ENCODE measurements around the gene N4BP2L2.
"Not testable (repeated sequence)": the region's sequence is repeated elsewhere in the genome, so short reads cannot be mapped to it uniquely, and the experiment has no call there.

Gene N4BP2L2

DNA sequence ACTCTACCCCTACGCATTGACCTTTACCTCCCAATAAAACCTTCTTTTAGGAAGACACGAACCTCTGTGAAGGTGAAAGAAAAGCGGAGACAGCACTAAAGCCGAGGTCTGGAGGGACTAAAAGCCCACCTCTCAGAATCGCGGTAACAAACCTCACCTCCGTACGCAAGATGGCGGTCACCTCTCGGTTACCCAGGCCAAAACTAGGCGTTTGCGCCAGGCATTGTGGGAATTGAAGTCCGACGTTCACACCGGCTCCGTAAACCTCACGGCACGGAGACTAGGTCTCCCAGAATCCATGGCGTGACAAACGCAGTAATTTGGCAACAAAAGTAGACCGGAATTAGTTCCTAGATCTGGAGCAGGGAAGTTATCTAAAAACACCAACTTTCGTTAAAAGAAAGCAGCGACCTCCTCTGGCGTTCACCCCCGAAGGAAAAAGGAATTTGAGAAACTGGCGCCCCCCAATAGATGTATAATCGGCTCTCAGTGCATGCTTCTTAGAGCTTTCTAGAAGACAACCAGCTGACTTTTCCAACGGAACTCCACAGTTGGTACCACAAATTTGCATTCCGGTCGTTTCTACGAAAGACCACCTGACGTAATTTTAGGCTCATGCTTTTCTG lies at the start of gene N4BP2L2:
TSS of gene N4BP2L2 (minus strand) at position 175 of the 626 bp plus-strand sequence. CDS start 1,768 bp downstream, outside the sequence.
- Histone ChIP-seq H3K36me3 (ENCODE audit: control insufficient read depth in 2 of 2, insufficient read depth in 2 of 2, low read length in 2 of 2) (peaks cover 0 to 11% of the 10 kb centered on the region in 2 donors), H3K27ac (ENCODE audit: low read length) (peak within 1 kb of the TSS; percentile 93), H3K9ac (ENCODE audit: low read length in 2 of 2) (peak within 1 kb of the TSS; percentile 99), H3K4me1 (ENCODE audit: control insufficient read depth, insufficient read depth, low read length) (no peaks in the 10 kb centered on the region), H3K4me3 (ENCODE audit: low read length in 2 of 2) (peak within 1 kb of the TSS; percentile 97 to 100), H3K9me3 (ENCODE audit: control insufficient read depth in 2 of 2, low read length in 2 of 2) (no peaks in the 10 kb centered on the region), H3K27me3 (ENCODE audit: control insufficient read depth in 1 of 2, insufficient read depth in 2 of 2, low read length in 2 of 2) (no peaks in the 10 kb centered on the region)

DNA sequence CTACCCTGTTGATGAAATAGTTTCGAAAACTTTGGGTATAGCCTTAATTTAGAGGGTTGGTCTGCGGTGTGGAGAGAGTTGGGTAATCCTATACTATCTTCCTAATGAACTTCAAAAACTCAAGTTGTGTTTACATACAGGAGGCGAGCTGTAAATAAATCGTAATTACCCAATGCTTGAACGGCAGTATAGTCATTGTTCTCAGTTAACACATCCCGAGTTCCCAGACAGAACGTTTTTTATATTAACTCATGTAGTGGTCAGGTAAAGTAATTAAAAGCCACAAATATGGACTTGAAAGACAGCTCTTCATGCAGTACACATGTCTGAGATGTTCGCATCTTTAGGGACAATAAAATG lies 49.2 kb upstream of the N4BP2L2 start:
- no peaks in the 10 kb centered on the region for H3K27me3 ChIP-seq (ENCODE audit: control insufficient read depth in 1 of 2, insufficient read depth in 2 of 2, low read length in 2 of 2)
- no peaks in the 10 kb centered on the region for H3K9me3 ChIP-seq (ENCODE audit: control insufficient read depth in 2 of 2, low read length in 2 of 2)
- peaks cover 10% of the 10 kb centered on the region for H3K4me1 ChIP-seq (ENCODE audit: control insufficient read depth, insufficient read depth, low read length)
- H3K9ac ChIP-seq (ENCODE audit: low read length in 2 of 2) = peak overlapping the region; percentile 76 to 80
- H3K27ac ChIP-seq (ENCODE audit: low read length) = peak overlapping the region; percentile 82
- peak overlapping the region; percentile 91 to 93 for H3K4me3 ChIP-seq (ENCODE audit: low read length in 2 of 2)
- no peaks in the 10 kb centered on the region for H3K36me3 ChIP-seq (ENCODE audit: control insufficient read depth in 2 of 2, insufficient read depth in 2 of 2, low read length in 2 of 2)

DNA sequence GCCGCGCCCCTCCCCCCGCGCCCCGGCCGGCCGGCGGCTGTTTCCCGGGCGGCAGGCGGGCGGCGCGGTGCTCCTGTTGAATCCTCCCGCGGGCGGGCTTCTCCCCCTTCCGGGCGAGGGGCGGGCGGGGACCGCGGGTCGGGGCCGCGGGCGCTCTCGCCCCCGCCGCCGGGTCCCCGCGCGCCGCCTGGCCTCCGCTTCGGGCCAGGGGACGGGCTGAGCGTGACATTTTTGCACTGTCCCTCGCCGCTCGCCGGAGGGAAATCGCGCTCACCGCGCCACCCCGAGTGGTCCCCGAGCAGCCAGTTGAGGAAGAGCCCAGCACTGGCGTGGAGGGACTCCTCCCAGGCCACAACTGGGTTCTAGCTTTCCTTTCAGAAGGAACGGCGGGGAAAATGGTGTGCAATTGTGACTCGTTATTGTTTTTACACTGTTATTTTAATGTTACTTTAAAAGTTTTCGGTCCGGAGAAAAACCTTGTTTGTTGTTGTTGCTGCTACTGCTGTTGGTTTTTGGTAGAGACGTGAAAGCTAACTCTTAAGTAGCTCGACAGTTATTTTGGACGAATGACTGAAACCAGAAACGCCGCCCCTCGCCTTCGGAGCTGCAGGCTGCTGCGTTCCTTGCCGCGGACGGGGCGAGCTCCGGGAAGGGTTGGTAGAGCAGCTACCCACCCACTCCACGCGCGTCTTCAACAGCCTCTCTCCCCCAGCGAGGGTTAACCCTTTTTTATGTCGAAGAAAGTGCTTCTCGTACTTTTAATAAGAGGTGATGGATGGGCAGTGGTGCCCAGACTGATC lies 48.6 kb upstream of the N4BP2L2 start:
- H3K4me3 ChIP-seq (ENCODE audit: low read length in 2 of 2) = peak overlapping the region; percentile 91 to 93
- H3K9me3 ChIP-seq (ENCODE audit: control insufficient read depth in 2 of 2, low read length in 2 of 2) = no peaks in the 10 kb centered on the region
- H3K4me1 ChIP-seq (ENCODE audit: control insufficient read depth, insufficient read depth, low read length) = peaks cover 10% of the 10 kb centered on the region
- peak overlapping the region; percentile 82 for H3K27ac ChIP-seq (ENCODE audit: low read length)
- H3K27me3 ChIP-seq (ENCODE audit: control insufficient read depth in 1 of 2, insufficient read depth in 2 of 2, low read length in 2 of 2) = no peaks in the 10 kb centered on the region
- no peaks in the 10 kb centered on the region for H3K36me3 ChIP-seq (ENCODE audit: control insufficient read depth in 2 of 2, insufficient read depth in 2 of 2, low read length in 2 of 2)
- H3K9ac ChIP-seq (ENCODE audit: low read length in 2 of 2) = peak overlapping the region; percentile 76 to 80

DNA sequence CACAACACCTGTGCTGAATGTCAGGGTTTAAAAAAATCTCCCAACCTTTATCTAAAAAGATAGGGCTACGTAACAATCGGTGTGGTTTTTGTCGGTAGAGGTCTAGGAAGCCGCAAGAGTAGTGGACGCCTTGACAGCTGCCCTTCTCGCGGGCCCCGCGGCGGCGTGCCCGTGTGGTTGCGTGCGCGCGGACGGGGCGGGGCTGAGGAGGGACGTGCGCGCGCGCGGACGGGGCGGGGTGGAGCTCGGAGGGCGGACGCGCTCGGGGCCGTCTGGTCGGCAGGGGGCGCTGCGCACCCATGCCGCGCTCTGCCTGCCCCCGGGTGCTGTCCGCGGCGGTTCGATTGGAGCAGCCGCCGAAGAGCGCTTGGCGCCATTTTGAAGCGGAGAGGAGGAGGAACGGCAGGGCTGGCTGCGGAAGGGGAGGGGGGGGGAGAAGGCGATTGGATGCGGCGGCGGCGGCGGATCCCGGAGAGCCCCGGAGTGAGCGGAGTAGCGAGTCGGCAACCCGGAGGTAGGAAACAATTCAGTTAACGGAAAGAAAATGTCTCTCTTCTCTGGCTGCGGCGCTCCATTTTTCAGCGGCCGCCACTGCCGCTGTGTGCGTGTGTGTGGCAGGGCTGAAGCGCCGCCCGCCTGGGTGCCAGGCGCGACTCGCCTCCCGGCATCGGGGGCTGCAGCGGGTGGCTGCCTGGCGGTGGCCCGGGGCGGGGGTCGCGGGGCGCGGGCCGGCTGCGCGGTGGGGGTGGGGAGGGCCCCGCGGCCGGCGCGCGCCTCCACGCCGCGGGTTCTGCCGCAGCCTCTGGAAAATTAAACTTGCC lies 47.7 kb upstream of the N4BP2L2 start, which contains the start of gene PDS5B:
TSS of gene PDS5B (plus strand) at position 373 of the 821 bp plus-strand sequence. CDS start 62,321 bp downstream, outside the sequence.
- H3K9ac ChIP-seq (ENCODE audit: low read length in 2 of 2) = peak within 1 kb of the TSS; percentile 81 to 85
- peak within 1 kb of the TSS; percentile 82 for H3K27ac ChIP-seq (ENCODE audit: low read length)
- no peaks in the 10 kb centered on the region for H3K27me3 ChIP-seq (ENCODE audit: control insufficient read depth in 1 of 2, insufficient read depth in 2 of 2, low read length in 2 of 2)
- peaks cover 10% of the 10 kb centered on the region for H3K4me1 ChIP-seq (ENCODE audit: control insufficient read depth, insufficient read depth, low read length)
- H3K4me3 ChIP-seq (ENCODE audit: low read length in 2 of 2) = peak within 1 kb of the TSS; percentile 91 to 93
- H3K9me3 ChIP-seq (ENCODE audit: control insufficient read depth in 2 of 2, low read length in 2 of 2) = no peaks in the 10 kb centered on the region
- no peaks in the 10 kb centered on the region for H3K36me3 ChIP-seq (ENCODE audit: control insufficient read depth in 2 of 2, insufficient read depth in 2 of 2, low read length in 2 of 2)

GRCh38 chr13:32585550-32586079 lies 47.0 kb upstream of the N4BP2L2 start:
- H3K27me3 ChIP-seq (ENCODE audit: control insufficient read depth in 1 of 2, insufficient read depth in 2 of 2, low read length in 2 of 2) = no peaks in the 10 kb centered on the region
- H3K36me3 ChIP-seq (ENCODE audit: control insufficient read depth in 2 of 2, insufficient read depth in 2 of 2, low read length in 2 of 2) = no peaks in the 10 kb centered on the region
- peak overlapping the region; percentile 60 for H3K27ac ChIP-seq (ENCODE audit: low read length)
- H3K4me1 ChIP-seq (ENCODE audit: control insufficient read depth, insufficient read depth, low read length) = peaks cover 9% of the 10 kb centered on the region
- peak overlapping the region; percentile 81 to 85 for H3K9ac ChIP-seq (ENCODE audit: low read length in 2 of 2)
- H3K4me3 ChIP-seq (ENCODE audit: low read length in 2 of 2) = peak overlapping the region; percentile 83 to 84
- H3K9me3 ChIP-seq (ENCODE audit: control insufficient read depth in 2 of 2, low read length in 2 of 2) = no peaks in the 10 kb centered on the region

GRCh38 chr13:32582991-32583390 lies 44.4 kb upstream of the N4BP2L2 start:
- Histone ChIP-seq H3K9ac (ENCODE audit: low read length in 2 of 2) (no peak overlapping the region), H3K36me3 (ENCODE audit: control insufficient read depth in 2 of 2, insufficient read depth in 2 of 2, low read length in 2 of 2) (no peaks in the 10 kb centered on the region), H3K4me3 (ENCODE audit: low read length in 2 of 2) (no peak overlapping the region), H3K27me3 (ENCODE audit: control insufficient read depth in 1 of 2, insufficient read depth in 2 of 2, low read length in 2 of 2) (no peaks in the 10 kb centered on the region), H3K9me3 (ENCODE audit: control insufficient read depth in 2 of 2, low read length in 2 of 2) (no peaks in the 10 kb centered on the region), H3K4me1 (ENCODE audit: control insufficient read depth, insufficient read depth, low read length) (peaks cover 6% of the 10 kb centered on the region), H3K27ac (ENCODE audit: low read length) (no peak overlapping the region)

DNA sequence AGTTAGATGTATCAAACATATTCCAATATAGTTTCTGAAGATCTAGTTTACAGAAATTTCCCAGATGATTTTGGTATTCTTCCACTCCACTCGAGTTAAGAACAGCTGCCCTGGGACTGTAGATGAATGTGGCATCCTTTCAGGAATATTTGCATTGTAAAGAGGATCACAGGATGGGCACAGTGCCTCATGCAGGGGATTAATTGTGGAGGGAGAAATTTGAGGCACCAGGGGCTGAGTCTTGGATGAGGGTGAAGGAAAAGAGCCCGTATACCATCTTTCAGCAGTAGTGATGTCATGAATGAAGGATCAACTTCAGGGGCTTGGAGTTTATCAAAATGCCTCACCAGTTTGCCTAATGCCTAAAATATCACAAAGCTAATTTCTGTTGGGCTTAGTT lies 43.7 kb upstream of the N4BP2L2 start:
- no peaks in the 10 kb centered on the region for H3K36me3 ChIP-seq (ENCODE audit: control insufficient read depth in 2 of 2, insufficient read depth in 2 of 2, low read length in 2 of 2)
- H3K9me3 ChIP-seq (ENCODE audit: control insufficient read depth in 2 of 2, low read length in 2 of 2) = no peaks in the 10 kb centered on the region
- peaks cover 6% of the 10 kb centered on the region for H3K4me1 ChIP-seq (ENCODE audit: control insufficient read depth, insufficient read depth, low read length)
- no peak overlapping the region for H3K27ac ChIP-seq (ENCODE audit: low read length)
- no peak overlapping the region for H3K9ac ChIP-seq (ENCODE audit: low read length in 2 of 2)
- no peaks in the 10 kb centered on the region for H3K27me3 ChIP-seq (ENCODE audit: control insufficient read depth in 1 of 2, insufficient read depth in 2 of 2, low read length in 2 of 2)
- H3K4me3 ChIP-seq (ENCODE audit: low read length in 2 of 2) = no peak overlapping the region

- H3K36me3 ChIP-seq (ENCODE audit: control insufficient read depth in 2 of 2, insufficient read depth in 2 of 2, low read length in 2 of 2) = no peaks in the 10 kb centered on the region
- peaks cover 6% of the 10 kb centered on the region for H3K4me1 ChIP-seq (ENCODE audit: control insufficient read depth, insufficient read depth, low read length)
- H3K4me3 ChIP-seq (ENCODE audit: low read length in 2 of 2) = no peak overlapping the region
- H3K9me3 ChIP-seq (ENCODE audit: control insufficient read depth in 2 of 2, low read length in 2 of 2) = no peaks in the 10 kb centered on the region
- H3K27me3 ChIP-seq (ENCODE audit: control insufficient read depth in 1 of 2, insufficient read depth in 2 of 2, low read length in 2 of 2) = no peaks in the 10 kb centered on the region
- H3K27ac ChIP-seq (ENCODE audit: low read length) = no peak overlapping the region
- no peak overlapping the region for H3K9ac ChIP-seq (ENCODE audit: low read length in 2 of 2)
These were observed 42.7 kb upstream of the N4BP2L2 start for GRCh38 chr13:32581177-32581786.

- H3K9ac ChIP-seq (ENCODE audit: low read length in 2 of 2) = no peak overlapping the region
- no peak overlapping the region for H3K27ac ChIP-seq (ENCODE audit: low read length)
- H3K4me3 ChIP-seq (ENCODE audit: low read length in 2 of 2) = no peak overlapping the region
- H3K27me3 ChIP-seq (ENCODE audit: control insufficient read depth in 1 of 2, insufficient read depth in 2 of 2, low read length in 2 of 2) = no peaks in the 10 kb centered on the region
- H3K36me3 ChIP-seq (ENCODE audit: control insufficient read depth in 2 of 2, insufficient read depth in 2 of 2, low read length in 2 of 2) = no peaks in the 10 kb centered on the region
- no peaks in the 10 kb centered on the region for H3K9me3 ChIP-seq (ENCODE audit: control insufficient read depth in 2 of 2, low read length in 2 of 2)
- no peaks in the 10 kb centered on the region for H3K4me1 ChIP-seq (ENCODE audit: control insufficient read depth, insufficient read depth, low read length)
These were observed 38.4 kb upstream of the N4BP2L2 start for GRCh38 chr13:32577032-32577431.

DNA sequence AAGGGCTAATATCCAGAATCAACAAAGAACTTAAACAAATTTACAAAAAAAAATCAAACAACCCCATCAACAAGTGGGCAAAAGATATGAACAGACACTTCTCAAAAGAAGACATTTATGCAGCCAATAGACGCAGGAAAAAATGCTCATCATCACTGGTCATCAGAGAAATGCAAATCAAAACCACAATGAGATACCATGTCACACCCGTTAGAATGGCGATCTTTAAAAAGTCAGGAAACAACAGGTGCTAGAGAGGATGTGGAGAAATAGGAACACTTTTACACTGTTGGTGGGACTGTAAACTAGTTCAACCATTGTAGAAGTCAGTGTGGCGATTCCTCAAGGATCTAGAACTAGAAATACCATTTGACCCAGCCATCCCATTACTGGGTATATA lies 37.1 kb upstream of the N4BP2L2 start:
- H3K27ac ChIP-seq (ENCODE audit: low read length); H3K36me3 ChIP-seq (ENCODE audit: control insufficient read depth in 2 of 2, insufficient read depth in 2 of 2, low read length in 2 of 2): not testable (repeated sequence)

More for the DNA sequence above, 37.1 kb upstream of the N4BP2L2 start:
- H3K4me1 ChIP-seq (ENCODE audit: control insufficient read depth, insufficient read depth, low read length); H3K27me3 ChIP-seq (ENCODE audit: control insufficient read depth in 1 of 2, insufficient read depth in 2 of 2, low read length in 2 of 2); H3K9me3 ChIP-seq (ENCODE audit: control insufficient read depth in 2 of 2, low read length in 2 of 2); H3K4me3 ChIP-seq (ENCODE audit: low read length in 2 of 2); H3K9ac ChIP-seq (ENCODE audit: low read length in 2 of 2): not testable (repeated sequence)
